GM10847 (cell line): Measurements from ENCODE around the gene ZPR1.

Experiments used
- POLR2A ChIP-seq: IDR thresholded peaks from 2 replicates; pipeline ENCODE4 v1.6.1; 2011; ENCODE audit not compliant: insufficient read length; ENCODE audit errors: extremely low read depth

Gene ZPR1

GRCh38 chr11:116827461-116827860 lies 39.6 kb upstream of the ZPR1 start:
- TF ChIP-seq POLR2A: no peak

GRCh38 chr11:116826751-116827431 lies 39.1 kb upstream of the ZPR1 start:
- no peak for TF ChIP-seq POLR2A

- TF ChIP-seq POLR2A: no peak
Measured at GRCh38 chr11:116825854-116826750, 38.3 kb upstream of the ZPR1 start.

GRCh38 chr11:116825434-116825833 lies 37.6 kb upstream of the ZPR1 start:
- TF ChIP-seq POLR2A: no peak

- TF ChIP-seq POLR2A: no peak
Measured at GRCh38 chr11:116823031-116823843, 35.4 kb upstream of the ZPR1 start, which contains the start of gene APOA4. APOA4 (minus strand) TSS chr11:116823304; CDS start chr11:116823191, 113 bp downstream.

GRCh38 chr11:116822575-116822974 lies 34.8 kb upstream of the ZPR1 start:
- no peak for TF ChIP-seq POLR2A

- TF ChIP-seq POLR2A: no peak
Measured at GRCh38 chr11:116821050-116821918, 33.5 kb upstream of the ZPR1 start.

GRCh38 chr11:116819049-116819448 lies 31.2 kb upstream of the ZPR1 start:
- no peak for TF ChIP-seq POLR2A

- TF ChIP-seq POLR2A: no peak
Measured at GRCh38 chr11:116814502-116814901, 26.7 kb upstream of the ZPR1 start.

GRCh38 chr11:116813781-116814471 lies 26.1 kb upstream of the ZPR1 start:
- no peak for TF ChIP-seq POLR2A

- no peak for TF ChIP-seq POLR2A
Measured at GRCh38 chr11:116813170-116813569, 25.3 kb upstream of the ZPR1 start.

GRCh38 chr11:116812109-116812508 lies 24.3 kb upstream of the ZPR1 start:
- TF ChIP-seq POLR2A: no peak

- TF ChIP-seq POLR2A: no peak
Measured at GRCh38 chr11:116811194-116811593, 23.4 kb upstream of the ZPR1 start.
